Activated CD8-positive, alpha-beta memory T cell treated with anti-CD3 and anti-CD28 coated beads, Interleukin-2, amount 50 U/mL, for 1 hour (primary cell): Measurements from ENCODE around the gene PTPRN2.

Experiments used
- DNase-seq: peaks from one replicate; pipeline ENCODE4 v3.0.0-alpha.2; 2020; ENCODE audit errors: extremely low read depth

Gene PTPRN2

GRCh38 chr7:158017111-158018097 lies 570.2 kb downstream of the PTPRN2 start:
- no peak for DNase-seq

- no peak for DNase-seq
Measured at GRCh38 chr7:158016180-158017097, 571.2 kb downstream of the PTPRN2 start.

- no peak for DNase-seq
Measured at GRCh38 chr7:158015403-158016179, 572.0 kb downstream of the PTPRN2 start.

GRCh38 chr7:158014976-158015375 lies 572.6 kb downstream of the PTPRN2 start:
- DNase-seq, result no peak

GRCh38 chr7:158013085-158013668 lies 574.4 kb downstream of the PTPRN2 start:
- DNase-seq, result no peak

- no peak for DNase-seq
Measured at GRCh38 chr7:158011941-158012340, 575.7 kb downstream of the PTPRN2 start.

- DNase-seq, result no peak
Measured at GRCh38 chr7:158010961-158011693, 576.5 kb downstream of the PTPRN2 start.

GRCh38 chr7:158009886-158010285 lies 577.7 kb downstream of the PTPRN2 start:
- DNase-seq, result no peak

GRCh38 chr7:158008267-158008666 lies 579.4 kb downstream of the PTPRN2 start:
- DNase-seq, result no peak

- no peak for DNase-seq
Measured at GRCh38 chr7:158007697-158008257, 579.8 kb downstream of the PTPRN2 start.

- DNase-seq, result no peak
Measured at GRCh38 chr7:158006841-158007696, 580.6 kb downstream of the PTPRN2 start.

- DNase-seq, result no peak
Measured at GRCh38 chr7:158005531-158005930, 582.1 kb downstream of the PTPRN2 start.

GRCh38 chr7:158004123-158004490 lies 583.5 kb downstream of the PTPRN2 start:
- DNase-seq, result no peak

GRCh38 chr7:158003441-158004122 lies 584.0 kb downstream of the PTPRN2 start:
- no peak for DNase-seq

GRCh38 chr7:158002486-158003080 lies 585.0 kb downstream of the PTPRN2 start:
- no peak for DNase-seq

- DNase-seq, result no peak
Measured at GRCh38 chr7:158001621-158002320, 585.9 kb downstream of the PTPRN2 start.

- no peak for DNase-seq
Measured at GRCh38 chr7:158001003-158001402, 586.6 kb downstream of the PTPRN2 start.

GRCh38 chr7:158000160-158000559 lies 587.5 kb downstream of the PTPRN2 start:
- DNase-seq, result no peak
